A172 (cell line): ENCODE data around the gene KDM6A. TPM values are rescaled to one million over a fixed set of nuclear protein-coding genes. Genes with fewer than 3 reads are reported as not detected.
"Not testable (repeated sequence)": the region's sequence is repeated elsewhere in the genome, so short reads cannot be mapped to it uniquely, and the experiment has no call there.

Experiments used
- DNase-seq: peaks from one replicate; pipeline ENCODE4 v3.0.0-alpha.2; 2015; ENCODE audit warnings: low spot score
- total RNA-seq: library from RNA; depleted of rRNA; stranded (reverse); fragments of >200 nt; shearing (Covaris generic); gene quantifications from 2 replicates; pipeline ENCODE4 v1.2.3, GENCODE V29; 2014

The KDM6A gene
- total RNA-seq, 1 experiment from 2014 or later: 10.4 TPM

DNA sequence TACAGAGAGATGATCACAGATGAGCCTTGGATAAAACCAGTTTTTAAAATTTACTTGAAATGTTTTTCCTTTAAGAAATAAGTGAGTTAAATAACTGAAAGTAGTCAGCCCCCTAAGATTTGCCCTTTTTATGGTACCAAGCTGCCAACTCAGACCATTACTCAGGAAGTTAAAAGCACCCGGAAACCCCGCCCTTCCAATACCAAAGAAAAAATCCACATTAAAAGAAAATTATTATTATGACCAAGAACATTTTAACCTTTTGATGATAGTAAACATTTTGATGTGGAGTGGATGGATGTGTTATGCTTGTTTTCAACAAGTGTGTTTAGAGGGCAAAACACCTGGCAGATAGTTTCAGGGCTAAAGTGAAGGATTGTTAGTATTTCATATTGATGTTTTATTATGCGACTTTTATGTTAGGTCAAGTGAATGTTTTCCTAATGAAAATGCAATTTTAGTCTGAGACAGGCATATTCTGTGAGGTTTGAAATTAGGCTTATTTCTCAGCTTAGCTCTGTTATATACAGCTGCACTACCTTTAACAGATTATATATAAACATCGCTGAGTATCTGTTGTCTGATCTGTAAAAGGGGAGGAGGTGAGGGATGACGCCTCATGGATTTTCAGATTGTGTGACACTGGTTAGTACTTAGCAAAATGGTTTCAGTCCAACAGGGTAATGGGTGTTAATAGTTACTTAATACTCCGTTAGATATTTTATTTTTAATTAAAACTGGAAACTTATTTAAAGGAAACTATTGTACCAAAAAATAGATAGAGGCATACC is 89.0 kb downstream of the KDM6A start:
- no peak for DNase-seq

- no peak for DNase-seq
Observed at GRCh38 chrX:44962944-44963343, 90.0 kb downstream of the KDM6A start.

DNA sequence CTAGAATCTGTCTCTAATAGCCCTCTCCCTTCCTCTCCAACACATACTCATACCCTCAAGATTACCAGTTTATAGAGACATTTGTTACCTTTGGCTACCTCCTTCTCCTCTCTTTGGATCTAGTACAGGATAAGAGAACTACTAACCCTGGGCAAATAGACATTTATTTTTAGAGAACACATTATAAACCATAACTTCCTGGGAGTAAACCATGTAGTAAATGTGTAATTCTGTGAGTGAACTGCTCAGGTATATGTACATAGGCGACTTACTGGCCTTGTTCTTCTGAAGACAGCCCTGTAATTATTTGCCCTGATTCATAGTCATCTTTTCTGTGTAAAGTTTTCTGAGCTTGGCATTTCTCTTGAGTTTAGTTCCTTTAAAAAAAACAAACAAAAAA is 94.2 kb downstream of the KDM6A start:
- DNase-seq: no peak

DNA sequence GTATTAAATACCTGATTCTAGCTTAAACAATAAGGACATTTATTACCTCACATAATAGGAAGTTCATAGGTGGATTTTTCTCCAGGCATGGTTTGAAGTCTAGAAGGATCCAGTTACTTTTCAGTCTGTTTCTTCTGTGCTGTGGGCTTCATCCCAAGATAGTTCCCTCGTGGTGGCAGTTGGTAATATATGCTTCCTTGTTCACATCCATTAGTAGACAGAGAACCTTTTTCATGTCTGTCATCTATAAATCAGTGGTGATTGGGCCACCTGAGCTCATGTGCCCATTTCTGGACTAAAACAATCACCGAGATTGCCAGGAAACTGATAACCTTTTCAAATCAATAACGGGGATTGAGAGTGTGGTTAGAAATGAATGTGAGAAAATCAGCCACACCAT is 97.7 kb downstream of the KDM6A start:
- no peak for DNase-seq

GRCh38 chrX:44971674-44972073 is 98.7 kb downstream of the KDM6A start:
- DNase-seq: no peak

DNA sequence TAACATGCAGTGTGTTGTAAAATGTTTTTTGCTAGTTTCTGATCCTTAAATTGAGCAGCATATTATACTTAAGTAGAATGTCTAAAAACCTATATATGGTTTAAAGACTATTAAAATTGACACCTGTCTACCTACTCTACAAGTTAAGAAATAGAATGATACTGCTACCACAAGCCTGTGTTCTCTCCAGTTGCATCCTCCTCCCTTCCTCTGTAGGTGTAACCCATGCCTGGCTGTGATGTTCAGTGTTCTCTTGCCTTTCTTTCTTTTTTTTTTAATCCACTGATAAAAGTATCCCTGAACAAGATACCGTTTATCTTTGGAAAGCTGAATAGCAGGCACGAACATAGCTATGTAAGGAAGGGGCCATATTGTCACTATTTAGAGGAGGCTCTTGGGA is 99.1 kb downstream of the KDM6A start:
- no peak for DNase-seq

DNA sequence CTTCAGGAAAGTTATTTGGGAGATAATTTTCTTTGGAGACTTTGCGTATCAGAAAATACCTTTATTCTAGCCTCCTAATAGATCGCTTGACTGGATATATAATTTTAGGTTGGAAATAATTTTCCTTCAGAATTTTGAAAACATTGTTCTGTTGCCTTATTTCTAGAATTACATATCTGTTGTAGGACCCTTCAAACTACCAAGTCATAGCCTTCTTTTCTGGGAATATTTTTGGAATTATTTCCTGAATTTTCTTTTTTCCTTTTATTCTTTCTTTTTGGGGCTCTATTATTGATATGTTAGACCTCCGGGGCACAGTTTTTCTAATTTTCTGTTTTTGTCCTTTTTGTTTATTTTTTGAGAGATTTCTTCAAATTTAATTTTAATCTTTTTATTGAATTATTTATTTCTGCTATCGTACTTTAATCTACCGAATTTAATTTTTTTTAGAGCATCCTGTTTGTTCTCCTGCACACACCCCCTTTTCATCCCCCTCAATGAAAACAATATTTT is 100.5 kb downstream of the KDM6A start:
- DNase-seq: no peak

DNA sequence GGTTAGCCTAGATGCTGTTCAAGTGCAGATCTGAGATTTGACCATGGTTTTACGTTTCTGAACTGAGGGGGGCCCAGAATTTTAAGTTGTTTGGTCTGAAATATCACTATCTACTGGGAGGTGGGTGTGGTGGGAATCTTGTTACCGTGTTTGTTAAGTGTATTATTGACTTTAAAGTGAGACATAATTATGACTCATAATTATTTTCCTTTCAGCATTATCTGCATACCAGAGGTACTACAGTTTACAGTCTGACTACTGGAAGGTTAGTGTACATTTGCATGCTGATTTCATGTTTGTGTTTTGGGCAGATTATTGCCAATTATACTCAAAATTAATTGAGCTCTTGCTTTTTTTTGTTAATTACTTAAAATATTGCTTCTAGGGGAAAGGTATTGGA is 101.5 kb downstream of the KDM6A start:
- DNase-seq: peak; percentile 30

DNA sequence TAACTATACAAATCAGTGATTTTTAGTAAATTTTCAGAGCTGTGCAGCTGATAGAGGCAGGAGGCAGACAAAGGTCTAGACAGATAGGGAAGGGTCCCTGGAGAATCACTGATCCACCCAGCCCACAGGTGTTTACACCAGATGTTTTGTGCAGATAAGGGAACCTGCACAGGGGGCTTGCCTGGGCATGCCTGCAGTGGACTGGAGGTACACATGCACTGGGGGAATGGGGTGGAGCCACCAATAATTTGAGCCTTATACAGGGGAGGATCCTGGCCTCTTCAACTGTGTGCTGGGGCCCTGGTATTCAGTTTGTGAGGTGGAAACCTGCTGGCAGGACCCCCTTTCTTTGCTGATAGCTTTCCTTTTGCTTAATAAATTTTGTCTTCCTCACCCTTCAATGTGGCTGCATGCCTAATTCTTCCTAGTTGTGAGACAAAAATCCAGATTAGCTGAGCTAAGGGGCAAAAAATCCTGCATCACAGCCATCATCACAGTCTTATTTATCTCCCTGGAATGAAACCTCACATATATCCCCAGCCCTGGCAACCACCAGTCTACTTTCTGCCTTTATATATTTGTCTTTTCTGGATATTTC is 102.8 kb downstream of the KDM6A start:
- DNase-seq: no peak

DNA sequence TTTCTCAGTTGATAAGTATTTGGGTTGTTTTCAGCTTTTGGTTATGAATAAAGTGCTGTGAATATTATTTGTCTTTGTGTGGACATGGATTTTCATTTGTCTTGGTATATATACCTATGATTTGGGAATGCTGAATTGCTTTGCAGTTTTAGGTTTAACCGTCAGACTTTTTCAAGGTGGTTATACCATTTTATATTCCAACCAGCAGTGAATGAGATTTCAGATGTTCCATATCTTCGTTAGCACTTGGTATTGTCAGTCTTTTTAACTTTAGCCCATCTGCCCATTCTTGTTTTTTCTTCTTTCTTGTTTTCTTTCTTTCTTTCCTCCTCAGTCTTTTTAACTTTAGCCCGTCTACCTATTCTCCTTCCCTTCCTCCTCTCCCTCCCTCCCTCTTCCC is 106.0 kb downstream of the KDM6A start:
- DNase-seq: no peak

DNA sequence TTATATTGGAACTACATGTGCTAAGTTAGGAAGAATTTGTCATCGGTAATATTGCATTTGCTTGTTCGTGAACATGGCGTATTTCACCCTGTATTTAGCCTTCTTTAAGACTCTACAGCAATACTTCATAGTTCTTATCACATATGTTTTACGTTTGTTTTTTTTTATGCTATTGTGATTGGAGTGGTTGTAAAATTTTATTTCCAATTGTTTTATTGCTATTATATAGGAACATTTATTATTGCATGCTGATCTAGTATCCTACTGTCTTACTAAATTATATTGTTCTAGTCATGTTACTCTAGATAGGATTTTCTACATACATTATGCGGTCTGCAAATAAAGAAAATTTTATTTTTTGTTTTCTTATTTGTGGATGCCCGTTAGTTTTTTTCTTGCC is 107.4 kb downstream of the KDM6A start:
- DNase-seq: no peak

GRCh38 chrX:44980883-44981282 is 107.9 kb downstream of the KDM6A start:
- no peak for DNase-seq

- no peak for DNase-seq
Observed at GRCh38 chrX:44989995-44990770, 117.2 kb downstream of the KDM6A start.

DNA sequence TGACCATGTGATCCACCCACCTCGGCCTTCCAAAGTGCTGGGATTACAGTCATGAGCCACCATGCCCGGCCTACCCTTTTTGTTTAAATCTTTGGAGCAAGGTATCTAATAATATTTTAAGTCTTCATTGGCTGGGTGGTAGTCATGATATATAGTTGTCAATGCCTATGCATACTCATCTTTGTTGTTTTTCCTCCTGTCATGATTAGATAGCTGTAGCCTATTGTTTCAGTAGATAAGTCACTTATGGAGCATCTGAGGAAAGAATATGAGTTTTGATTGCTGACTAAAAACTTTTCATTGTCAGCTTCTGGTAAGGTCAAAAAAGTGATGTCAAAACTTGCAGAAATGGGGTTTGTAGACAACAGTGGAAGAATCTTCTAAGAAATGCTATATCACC is 119.8 kb downstream of the KDM6A start:
- no peak for DNase-seq

DNA sequence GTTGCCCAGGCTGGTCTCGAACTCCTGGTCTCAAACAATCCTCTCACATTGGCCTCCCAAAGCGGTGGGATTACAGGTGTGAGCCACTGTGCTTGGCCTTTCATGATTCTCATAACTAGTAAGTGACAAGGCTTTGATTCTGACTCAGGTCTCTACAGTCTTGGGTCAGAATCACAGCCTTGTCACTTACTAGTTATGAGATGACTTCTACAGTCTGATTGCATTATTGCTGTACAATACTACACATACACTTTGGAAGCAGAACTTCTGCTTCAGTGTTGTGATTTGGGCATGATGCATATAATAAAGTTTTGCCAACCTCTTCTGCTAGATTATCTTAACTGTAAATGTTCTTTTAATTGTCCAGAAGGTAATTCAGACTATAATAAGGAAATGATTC is 123.3 kb downstream of the KDM6A start:
- no peak for DNase-seq

DNA sequence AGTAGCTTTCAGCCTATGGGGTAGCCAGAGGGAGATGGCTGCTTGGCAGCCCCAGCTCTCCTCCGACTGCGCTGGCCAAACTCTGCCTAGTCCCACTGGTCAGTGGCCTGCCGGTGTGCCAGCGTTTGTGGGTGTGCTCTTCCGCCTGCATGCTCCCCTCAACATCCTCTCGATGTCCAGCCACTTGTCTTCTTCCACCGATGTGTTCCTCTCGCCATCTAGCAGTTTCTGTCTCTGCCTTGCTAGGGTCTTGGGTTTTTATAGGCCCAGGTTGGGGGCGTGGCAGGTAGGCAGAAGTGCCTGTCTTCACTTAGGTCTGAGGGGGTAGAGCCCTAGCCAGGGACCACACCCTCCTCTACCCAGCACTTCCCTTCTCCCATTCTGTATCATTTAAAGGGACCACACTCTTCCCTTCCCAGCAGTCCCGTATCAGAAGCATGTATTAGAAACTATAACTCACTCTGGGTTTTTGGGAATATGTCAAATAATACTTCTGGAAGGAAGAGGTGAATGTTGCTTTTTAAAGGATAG is 124.4 kb downstream of the KDM6A start:
- no peak for DNase-seq

DNA sequence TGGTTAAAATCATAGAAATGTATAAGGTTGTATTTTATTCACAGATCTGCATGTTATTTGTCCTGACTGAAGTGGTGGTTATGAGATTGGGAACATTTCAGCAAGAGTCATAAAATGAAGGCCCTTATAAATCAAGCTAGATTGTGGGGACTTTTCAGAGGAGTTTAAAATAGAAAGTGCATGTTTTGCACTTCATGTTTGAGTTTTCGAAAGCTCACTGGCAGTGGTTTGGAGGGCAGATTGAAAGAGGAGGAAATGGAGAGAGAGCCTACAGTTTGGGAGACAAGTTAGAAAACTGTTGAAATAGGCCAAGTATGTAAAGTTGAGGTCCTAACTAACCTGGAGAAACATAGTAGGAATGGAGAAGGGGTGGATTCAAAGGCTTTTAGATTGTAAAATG is 124.9 kb downstream of the KDM6A start:
- DNase-seq: no peak

DNA sequence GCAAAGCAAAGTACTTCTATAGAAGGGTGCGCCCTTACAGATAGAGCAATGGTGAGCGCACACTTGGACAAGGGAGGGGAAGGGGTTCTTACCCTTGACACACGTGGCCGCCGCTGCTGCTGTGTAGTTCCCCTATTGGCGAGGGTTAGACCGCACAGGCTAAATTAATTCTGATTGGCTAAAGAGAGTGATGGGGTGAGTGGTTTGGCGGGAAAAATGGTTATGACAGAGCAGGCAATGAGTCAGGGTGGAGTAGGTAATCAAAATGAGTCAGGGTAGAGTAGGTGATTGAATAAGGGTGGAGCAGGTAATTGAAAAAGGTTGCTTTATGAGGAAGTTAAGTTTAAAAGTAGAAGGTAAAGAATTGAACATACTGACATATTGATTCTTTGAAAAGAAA is 126.2 kb downstream of the KDM6A start:
- peak; percentile 26 for DNase-seq

DNA sequence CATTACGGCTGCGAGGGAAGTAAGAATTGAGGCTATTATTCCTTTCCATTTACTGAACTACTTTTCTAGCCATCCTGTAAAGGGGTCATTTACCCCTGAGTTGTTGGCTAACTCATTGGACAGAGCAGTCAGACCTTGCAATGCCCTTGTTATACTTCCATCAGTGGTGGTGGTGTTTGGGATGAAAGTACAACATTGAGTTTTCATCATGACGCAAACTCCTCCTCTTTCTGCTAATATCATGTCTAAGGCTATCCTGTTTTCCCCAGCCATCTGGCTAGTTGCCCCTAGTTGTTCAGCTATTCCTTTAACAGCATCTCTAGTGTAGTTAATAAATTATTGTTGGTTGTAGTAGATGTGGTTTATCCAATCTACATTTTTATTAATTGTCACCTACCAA is 126.9 kb downstream of the KDM6A start:
- DNase-seq: not testable (repeated sequence)

DNA sequence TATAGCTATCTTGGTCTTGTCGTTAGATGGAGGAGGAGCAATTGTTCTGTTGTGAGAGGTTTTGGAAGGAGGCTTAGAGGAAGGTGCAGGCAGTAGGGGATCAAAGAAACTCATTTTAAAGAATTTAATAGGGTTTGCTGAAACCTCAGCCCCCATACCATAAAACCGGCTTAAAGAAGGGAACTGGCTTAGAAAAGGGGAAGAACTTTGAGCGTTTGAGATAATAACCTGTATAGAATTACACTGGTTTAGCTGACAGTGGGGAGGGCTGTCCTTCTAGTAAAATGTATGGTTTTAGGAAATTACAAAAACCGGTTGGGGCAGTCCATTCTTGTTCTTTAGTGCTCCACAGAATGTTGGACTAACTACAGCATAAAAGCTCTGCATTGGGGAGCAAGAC is 128.1 kb downstream of the KDM6A start:
- no peak for DNase-seq

DNA sequence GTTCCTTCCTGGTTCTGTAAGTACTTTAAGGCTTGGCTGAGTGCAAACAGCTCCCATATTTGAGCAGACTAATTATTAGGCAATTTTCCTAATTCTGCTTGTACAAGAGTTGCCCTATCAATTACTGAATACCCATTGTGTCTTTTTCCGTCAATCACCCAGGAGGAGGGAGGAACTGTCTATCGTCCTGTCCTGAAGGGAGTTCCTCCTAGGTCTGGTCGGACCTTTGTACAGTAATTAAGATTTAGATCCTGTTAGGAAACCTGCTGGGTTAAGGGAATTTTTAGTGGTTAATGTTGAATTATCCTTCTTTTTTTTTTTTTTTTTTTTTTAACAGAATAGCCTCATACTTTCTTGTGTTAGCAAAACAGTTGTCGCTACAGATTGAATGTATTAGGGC is 130.1 kb downstream of the KDM6A start:
- DNase-seq: no peak

GRCh38 chrX:45006002-45006800 is 133.2 kb downstream of the KDM6A start:
- peak; percentile 82 for DNase-seq
